Smooth muscle cell of the brain vasculature (primary cell): Measurements from ENCODE around the gene SOCS7.

Source experiments
- DNase-seq: peaks from one replicate; pipeline ENCODE4 v3.0.0-alpha.2; 2012; ENCODE audit warnings: low read depth, low spot score

SOCS7 gene

DNA sequence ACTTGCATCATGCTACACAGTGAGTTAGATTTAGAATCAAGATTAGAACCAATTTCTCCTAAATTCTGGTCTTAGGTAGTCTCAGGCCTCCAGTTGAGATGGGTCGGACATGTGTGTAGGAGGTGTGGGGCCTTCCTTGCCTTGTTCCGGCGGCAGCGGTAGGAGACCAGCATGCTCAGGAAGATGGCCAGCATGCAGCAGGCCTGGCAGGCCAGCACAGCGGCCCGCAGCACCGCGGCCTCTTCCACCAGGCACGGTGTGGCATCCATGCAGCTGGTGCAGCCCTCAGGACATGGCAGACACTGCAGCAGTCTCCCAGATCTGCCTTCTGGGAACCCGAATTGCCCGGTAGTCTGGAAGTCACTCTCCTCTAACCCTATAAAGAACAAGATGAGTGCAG lies 14.8 kb upstream of the SOCS7 start:
- DNase-seq = no peak

DNA sequence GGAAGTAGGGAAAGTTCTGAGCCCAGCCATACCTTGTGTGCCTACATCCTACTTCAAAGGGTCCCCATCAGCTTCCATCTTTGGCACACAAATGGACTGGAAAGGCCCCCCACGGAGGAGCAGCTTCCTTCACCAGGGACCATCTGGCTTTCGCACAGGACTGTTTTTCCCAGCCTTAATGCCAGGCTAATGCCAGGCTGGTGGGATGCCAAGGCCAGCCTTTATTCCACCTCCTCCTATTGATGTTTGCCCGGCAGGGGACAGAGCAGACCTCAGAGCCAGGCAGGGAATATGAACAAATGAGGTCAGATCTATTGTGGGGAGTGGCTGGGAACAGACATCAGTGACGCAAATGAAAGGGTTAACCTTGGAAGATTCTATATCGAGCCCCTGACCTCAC lies 13.6 kb upstream of the SOCS7 start:
- DNase-seq = no peak

DNA sequence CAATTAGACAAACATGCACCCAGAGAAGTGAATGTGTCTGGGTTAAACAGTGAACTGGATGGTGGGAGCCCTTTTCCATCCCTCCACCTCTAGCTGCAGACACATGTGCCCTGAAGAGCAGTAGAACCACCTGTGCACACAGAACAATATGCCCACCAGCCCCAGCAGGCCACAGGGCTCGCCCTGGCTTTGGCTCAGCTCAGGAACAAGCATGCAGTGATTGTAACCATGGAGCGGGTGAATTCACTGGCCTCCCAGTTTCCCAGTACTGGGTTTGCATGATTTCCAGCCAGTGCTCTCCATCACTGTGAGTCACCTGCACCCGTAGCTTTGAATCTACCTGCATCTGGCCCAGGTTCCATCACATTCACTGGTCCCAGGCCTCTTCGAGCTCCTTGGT lies 13.1 kb upstream of the SOCS7 start:
- no peak for DNase-seq

DNA sequence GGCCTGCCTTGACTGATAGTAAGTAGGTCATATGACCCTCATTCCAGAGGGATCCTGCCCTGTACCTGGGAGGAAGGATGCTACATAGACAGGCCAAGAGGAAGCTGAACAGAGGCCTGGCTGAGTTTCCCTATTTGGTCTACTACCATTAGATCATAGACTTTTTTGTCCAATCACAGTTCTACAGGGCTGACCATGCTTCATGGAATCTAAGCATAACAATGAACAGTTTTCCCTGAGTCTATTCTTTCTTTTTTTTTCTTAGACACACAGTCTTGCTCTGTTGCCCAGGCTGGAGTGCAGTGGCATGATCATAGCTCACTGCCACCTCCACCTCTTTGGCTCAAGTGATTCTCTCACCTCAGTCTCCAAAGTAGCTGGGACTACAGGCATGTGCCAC lies 11.8 kb upstream of the SOCS7 start:
- no peak for DNase-seq

DNA sequence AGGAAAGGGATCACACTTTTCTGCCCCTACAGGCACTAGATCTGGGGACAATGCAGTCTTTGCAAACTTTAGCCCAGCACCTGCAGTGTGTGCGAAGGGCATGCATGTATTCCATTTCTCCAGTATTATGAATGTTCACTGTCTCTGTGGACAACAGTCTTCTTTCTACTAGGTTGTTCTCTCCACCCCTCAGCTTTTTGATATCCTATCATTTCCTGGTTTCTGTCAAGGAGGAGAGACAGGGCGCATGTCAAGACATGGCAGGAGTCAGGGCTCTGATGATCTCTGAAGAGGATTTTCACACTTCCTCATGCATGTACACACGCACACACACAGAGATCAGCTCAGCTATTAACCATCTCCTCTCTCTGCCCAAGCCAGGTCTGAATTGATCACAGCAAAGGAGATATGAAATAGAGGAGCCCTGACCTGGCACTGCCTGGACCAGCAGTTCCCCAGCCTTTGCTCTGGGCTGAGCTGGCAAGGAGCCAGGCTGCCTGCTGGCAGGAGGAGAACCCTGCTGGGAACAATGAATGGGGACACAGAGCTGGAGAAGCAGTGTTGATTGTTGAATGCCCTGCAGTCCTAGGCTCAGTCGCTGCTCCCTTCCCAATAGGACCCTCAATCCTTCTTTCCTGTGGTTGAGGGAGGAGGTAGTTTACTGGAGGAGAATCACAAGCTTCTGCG lies 10.5 kb upstream of the SOCS7 start:
- no peak for DNase-seq

DNA sequence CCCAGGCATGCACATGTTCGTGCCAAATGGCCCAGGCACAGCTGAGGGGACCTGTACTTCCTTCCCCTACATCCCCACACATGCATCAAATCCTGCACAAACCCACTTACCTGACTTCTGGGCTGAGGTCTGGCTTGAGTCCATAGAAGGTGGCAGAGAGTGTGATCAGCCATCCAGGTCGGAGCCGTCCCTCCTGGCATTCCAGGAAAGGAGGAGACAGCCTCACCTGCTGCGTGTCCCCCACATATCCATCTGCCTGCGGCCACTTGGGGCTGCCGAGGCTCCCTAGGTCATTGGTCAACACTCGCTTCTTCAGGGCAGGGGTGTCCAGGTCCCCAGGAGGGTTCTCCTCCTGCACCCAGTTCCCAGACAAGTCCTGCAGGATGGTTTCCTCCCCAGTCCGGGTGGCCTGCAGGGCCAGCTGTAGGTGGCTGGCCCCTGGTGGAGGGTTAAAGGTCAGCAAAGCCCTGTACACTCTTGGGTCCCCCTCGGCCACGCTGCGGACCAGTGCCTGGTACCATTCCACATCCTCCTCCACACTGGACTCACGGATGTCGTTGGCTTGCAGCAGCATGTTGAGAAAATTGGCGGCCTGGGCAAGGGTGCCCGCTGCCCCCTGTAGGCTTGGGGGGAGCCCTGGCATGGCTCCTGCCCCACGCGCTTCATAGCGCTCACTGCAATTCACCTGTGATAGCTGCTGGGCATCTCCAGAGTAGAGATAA lies 8.6 kb upstream of the SOCS7 start:
- DNase-seq = no peak

DNA sequence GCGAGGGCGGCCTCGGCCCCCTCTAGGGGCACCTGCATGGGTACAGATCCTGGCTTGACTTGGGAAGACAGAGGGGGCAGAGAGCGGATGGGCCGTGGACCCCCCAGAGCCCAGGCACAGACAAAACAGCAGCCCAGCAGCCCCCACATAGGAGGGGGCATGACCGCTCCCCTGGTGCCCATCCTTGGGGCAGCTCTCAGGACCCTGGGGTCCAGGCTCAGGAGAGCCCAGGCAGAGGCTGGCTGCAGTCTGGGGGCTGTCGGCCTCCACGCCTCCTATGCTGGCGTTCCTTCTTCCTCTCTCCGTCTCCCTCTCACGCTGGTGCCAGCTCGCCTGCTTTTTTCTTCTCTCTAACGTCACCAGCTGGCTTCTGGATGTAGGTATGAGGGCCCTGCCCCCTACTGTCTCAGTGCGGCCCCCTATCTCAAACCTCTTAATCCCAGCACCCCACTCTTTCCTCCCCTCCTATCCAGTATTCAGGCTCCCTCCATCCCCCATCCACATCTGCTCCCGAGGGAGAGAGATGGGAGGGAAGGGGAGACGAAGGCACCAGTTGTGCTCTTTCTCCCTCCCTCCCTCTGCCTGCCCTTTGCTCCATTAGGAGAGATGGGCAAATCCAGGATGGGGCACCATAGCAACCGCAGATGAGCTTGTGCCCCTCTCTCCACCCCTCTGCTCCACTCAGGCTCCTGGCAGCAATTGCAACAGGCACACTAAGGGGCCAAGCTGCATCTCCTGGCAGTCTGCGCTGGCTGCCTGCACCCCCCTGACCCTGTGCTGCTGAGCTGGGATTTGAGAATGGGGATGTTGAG lies 7.8 kb upstream of the SOCS7 start, which contains the start of gene GPR179:
Gene GPR179 (minus strand): TSS at position 349 of the 812 bp plus-strand sequence. CDS start 167 bp downstream, at position 182.
- DNase-seq = no peak

DNA sequence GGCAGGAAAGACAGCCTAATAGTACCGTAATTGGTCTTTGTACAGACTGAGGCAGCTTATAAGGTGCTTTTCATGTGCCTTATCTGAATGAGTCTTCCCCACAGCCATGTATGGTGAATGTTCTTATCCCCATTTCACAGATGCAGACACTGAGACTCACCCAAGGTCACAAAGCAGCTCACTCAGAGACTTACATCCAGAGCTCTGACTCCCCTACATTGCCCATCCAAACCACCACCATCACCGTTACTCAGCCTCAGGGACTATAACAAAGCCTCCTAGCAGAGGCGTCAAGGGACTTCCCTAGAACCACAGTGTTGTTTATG lies 7.3 kb upstream of the SOCS7 start:
- DNase-seq = no peak

DNA sequence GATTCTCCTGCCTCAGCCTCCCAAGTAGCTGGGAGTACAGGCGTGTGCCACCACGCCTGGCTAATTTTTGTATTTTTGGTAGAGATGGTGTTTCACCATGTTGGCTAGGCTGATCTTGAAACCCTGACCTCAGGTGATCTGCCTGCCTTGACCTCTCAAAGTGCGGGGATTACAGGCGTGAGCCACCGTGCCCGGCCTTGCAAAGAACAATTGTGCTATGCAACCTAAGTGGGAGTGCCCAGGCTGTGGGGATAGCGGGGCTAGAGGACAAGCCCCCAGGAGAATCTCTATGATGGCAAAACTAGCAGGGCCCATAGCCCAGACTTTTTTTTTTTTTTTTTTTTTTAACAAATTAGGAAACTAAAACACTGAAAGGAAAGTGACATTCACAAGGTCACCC lies 5.9 kb upstream of the SOCS7 start:
- DNase-seq = no peak

DNA sequence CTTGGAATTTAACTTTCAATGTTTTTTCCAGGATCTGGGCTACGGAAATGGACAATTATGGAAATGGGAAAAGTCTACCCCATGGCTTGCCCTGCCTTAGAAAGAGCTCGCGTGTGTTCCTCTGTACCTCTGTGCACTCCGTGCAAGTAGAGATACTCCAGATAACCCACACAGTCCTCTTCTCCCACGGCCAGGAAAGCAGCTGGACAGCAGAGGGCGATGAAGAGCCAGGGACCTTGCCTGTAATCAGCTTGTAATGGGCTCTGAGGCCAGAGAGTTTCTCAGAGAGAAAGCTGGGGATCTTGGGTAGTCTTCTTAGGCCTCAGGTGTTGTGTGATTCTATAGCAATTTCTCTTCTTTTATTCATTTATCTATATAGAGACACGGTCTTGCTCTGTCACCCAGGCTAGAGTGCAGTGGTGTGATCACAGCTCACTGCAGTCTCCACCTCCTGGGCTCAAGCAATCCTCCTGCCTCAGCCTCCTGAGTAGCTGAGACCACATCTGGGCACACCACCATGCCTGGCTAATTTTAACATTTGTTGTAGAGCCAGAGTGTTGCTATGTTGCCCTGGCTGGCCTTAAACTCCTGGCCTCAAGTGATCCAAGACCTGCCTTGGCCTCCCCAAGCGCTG lies 2.4 kb upstream of the SOCS7 start:
- peak; percentile 63 for DNase-seq

DNA sequence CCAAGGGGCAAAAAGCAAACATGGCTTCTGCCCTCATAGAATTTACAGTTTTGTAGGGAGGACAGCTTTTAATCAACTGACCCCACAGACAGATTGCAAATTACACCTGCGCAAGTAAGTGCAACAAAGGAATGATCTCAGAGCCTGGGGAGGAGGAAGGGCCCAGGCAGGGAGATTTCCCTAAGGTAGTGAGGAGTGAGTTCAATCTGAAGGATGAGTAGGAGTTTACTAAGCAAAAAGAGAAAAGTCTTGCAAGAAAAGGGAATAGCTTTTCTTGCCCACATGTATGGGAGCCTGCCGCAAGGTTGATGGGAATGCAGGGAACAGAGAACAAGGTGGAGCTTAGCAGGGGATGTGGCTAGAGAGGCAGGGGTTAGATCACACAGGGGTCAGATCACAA lies 1.6 kb upstream of the SOCS7 start:
- DNase-seq = no peak

DNA sequence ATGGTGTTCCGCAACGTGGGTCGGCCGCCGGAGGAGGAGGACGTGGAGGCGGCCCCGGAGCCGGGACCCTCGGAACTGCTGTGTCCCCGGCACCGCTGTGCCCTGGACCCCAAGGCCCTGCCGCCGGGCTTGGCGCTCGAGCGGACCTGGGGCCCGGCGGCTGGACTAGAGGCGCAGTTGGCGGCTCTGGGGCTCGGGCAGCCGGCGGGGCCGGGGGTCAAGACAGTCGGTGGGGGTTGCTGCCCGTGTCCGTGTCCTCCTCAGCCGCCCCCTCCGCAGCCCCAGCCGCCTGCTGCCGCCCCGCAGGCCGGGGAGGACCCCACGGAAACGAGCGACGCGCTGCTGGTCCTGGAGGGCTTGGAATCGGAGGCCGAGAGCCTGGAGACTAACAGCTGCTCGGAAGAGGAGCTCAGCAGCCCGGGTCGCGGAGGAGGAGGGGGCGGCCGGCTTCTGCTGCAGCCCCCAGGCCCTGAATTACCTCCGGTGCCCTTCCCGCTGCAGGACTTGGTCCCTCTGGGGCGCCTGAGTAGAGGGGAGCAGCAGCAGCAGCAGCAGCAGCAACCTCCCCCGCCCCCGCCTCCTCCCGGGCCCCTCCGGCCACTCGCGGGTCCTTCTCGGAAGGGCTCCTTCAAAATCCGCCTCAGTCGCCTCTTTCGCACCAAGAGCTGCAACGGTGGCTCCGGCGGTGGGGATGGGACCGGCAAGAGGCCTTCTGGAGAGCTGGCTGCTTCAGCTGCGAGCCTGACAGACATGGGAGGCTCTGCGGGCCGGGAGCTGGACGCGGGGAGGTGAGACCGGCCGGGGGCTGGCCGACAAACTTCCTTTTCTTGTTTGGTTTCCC lies 821 bp downstream of the SOCS7 start:
- DNase-seq = no peak

DNA sequence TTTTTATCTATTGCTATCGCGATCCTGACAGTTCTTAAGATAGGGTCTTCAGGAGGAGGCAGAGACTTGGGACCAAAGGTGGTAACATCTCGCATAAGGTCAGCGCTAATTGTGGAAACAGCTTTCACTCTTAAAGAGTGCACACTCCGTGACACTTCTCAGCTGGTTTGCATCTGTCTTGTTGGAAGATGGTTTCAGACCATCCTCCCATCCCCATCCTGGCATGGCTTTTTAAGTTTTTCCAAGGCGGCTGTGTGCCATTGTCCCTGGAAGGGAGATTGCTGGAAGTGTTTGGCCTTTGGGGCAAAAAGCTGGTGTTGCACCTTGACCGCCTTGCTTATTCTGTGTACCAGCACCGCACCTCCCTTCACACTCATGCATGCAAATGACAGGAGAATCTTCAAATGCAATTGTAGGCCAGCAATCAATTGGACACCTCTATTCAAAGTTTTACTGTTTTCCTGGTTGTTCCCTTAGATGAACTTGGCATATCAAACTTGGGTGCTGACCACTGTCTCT lies 1.5 kb downstream of the SOCS7 start:
- DNase-seq = no peak

DNA sequence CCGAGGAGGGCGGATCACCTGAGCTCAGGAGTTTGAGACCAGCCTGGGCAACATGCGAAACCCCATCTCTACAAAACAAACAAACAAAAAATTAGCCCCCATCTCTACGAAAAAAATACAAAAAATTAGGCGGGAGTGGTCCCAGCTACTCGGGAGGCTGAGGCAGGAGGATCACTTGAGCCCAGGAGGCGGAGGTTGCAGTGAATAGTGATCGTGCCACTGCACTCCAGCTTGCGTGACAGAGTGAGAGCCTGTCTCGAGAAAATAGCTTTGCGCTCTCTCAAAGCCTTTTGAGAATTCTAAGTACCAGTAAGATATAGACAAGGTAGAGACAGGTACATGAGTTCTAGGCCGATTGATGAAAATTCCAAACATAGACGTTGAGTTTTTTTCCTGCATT lies 2.0 kb downstream of the SOCS7 start:
- no peak for DNase-seq

DNA sequence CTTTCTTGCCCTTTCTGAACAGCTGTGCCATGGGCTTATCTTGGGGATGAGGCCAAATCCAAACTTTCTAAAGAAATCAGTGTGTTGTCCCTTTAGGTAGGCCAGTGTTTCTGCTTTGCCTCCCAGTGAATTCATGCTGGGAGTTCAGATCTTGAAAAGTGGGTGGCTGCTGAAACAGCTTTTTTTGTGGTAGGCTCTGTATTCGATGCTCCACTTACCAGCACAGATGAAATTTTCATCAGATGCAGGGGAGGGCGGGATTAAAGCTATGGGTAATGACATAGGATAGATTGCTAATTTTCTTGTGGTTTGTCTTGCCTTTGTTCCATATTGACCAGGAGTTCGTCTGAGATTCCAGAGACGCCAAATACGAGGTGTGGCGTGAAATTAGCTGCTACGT lies 2.8 kb downstream of the SOCS7 start:
- no peak for DNase-seq

DNA sequence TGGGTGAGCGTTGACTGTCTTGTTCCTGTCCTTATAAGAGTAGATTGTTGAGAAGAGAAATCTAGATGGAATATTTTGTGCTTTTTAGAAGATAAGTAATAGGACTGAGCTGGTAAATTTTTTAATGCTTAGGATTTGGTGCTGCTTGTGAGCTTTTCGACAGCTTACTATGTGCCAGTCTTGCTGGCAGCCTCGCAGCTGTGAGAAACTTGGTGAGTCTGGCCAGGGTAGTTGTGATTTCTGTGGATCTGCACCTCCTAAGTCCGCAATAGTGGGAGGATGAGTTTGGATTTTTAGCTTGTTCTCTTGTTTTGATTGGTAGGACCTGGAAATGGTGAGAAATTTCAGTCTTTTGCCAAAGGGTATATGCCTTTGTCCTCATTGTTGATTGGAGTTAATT lies 3.6 kb downstream of the SOCS7 start:
- no peak for DNase-seq

DNA sequence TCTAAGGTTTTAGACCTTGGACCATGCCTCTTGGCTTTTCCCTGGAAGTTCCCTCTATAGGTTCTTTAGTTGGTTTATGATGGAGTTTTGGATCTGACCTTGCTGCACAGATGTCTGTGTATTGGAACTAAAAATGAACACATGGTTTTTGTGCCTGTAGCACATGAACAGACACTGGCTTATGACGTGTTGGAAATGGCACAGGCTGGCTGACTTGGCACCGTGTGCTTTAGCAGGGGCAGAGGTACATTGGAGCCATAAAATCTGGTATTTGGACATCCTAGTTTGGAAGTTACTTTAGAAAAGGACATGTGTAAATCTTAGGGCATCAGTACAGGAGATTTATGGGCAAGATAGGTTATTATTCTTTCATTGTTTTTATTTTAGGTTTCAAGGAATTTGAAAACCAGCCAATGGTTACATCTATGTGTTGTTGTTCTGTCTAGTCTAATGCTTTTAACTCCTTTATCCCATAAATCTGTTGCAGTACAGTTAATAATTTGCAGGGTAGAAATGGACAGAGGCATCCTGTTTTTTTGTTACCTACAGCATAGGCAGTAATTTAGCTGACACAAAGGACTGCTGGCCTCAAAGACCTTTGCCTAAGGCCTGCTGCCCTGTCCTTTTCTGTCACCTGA lies 6.0 kb downstream of the SOCS7 start:
- no peak for DNase-seq

DNA sequence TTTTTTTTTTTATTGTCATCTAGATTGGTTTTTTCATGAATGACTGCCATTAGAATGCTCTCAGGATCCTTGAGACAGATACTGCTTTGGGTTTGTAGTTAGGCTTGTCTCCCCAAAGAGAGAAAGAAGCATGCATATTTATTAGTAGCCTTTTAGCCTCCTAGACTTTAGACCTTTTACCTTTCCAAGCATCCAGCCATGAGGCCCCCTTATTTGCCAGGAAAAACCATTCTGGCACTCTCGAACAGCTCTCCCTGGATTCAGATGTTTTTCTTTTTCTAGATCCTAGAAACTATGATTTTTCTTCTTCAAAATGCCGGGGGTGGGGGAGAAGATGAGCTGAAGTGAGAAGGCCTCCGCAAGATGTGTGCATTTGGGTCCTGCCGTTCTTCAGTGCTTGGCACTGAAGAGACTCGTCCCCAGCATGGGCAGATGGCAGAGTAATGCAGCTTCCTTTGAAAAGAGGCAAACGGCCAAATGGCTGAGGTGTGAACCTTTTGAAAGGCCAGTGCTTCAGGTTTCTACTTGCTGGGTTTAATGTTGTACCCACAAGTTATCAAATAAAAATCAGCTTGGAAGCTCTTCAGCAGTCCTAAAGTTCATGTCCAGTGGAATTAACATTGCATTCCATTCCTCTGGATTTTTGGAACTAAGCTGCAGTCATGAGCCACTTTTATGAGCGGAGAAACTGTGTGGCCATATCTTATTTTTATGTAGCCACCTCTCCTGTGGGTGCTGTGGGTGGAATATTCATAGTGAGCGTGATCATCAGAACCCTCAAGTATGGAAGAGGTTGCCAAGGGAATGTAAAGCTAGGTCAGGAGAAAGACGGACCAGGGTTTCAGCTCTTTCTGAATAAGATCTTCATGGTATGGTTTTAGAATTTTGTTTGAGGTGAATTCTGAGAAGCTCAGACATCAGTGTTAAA lies 7.2 kb downstream of the SOCS7 start:
- no peak for DNase-seq

DNA sequence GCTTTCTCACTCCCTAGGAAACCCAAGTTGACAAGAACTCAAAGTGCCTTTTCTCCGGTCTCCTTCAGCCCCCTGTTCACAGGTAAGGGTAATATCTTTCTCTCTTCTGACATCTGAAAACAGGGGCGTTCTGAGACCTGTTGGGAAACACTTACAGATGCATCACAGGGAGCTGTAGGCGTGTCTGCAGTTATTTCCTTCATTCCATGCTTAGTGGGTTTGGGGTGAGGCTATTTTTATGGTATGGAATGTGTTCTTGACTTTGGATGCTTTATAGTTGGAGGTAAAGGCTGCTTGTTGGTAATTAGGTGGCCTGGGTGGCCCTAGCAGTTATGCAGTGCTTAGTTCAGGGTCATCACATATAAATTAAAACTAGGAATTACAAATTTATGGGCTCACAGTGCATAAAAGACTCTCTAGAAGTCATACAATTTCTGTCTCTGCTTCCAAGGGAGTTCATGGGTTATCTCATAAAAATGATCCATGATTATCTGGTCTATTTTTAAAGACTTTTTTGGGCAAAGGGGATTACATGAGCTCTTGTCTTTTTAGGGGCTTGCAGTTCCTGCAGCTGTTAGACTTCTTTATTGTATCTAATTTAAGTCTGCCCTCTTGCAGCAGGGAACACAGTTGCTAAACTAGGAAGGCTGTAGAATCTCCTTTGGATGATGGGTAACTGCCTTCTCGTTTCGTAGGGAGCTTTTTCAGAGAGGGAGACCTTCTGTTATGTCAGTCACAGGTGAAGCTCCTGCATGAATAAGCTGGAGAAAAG lies 10.2 kb downstream of the SOCS7 start:
- no peak for DNase-seq
